Loucy (cell line): ENCODE results near the gene ZFP42.

ENCODE experiments used
- CTCF ChIP-seq: fragments of 200-600 bp; sonication (generic); conservative IDR thresholded peaks from 2 replicates; pipeline ENCODE4 v1.5.1; 2014; ENCODE audit warnings: mild to moderate bottlenecking, antibody characterized with exemption, low read length
- EZH2phosphoT487 ChIP-seq: fragments of 200-600 bp; IDR thresholded peaks from 2 replicates; pipeline ENCODE4 v1.6.1; 2018; ENCODE audit warnings: antibody characterized with exemption, mild to moderate bottlenecking, moderate library complexity, borderline replicate concordance

DNA sequence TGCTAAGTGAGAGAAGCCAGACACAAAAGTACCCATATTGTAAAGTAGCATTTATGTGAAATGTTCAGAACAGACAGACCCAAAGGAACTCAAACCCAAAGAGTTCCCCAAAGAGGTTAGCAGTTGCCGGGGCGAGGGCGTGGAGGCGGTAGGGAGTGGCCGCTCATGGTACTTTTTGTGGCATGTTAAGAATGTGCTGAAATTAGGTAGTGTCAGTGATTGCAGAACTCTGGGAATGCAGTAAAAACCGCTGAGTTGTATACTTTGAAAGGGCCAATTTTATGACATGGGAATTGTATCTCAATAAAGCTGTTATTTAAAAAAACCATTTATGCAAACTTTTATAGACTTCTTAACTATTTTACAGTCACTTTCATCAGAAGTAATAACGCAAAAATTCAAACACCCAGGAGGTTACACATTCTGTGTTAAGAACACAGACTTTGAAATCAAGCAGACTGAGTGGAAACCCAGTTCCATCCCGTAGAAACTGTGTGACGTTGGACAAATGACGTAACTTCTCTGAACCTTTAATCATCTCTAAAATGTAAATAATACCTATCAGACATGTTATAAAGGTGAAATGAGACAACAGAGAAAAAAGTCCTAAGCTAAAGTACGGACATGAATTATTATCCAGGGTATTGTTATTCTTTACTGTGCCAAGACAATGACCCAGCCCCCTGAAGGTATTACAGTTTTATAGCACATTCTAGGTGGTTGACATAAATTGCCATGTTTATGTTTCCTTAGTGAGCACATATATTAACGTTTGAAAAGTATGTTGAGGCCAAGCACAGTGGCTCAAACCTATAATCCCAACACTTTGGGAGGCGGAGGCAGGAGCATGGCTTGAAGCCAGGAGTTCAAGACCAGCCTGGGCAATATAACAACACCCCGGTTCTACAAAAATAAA lies 19.7 kb downstream of the ZFP42 start:
- TF ChIP-seq CTCF (no peak), EZH2phosphoT487 (no peak)
